Hematopoietic multipotent progenitor cell treated with erythropoietin and hydrocortisone succinate and interleukin-3 and kit ligand, for 8 days (in vitro differentiated cells): ENCODE results near the gene MAB21L3.

Experiments
- DNase-seq: peaks from one replicate; pipeline ENCODE4 v3.0.0-alpha.2; 2015

Gene MAB21L3

GRCh38 chr1:116166011-116166571 is 54.9 kb downstream of the MAB21L3 start:
- DNase-seq, result no peak

- DNase-seq, result no peak
These were observed 55.5 kb downstream of the MAB21L3 start for GRCh38 chr1:116166655-116167054.

- no peak for DNase-seq
These were observed 56.6 kb downstream of the MAB21L3 start for GRCh38 chr1:116167625-116168276.

DNA sequence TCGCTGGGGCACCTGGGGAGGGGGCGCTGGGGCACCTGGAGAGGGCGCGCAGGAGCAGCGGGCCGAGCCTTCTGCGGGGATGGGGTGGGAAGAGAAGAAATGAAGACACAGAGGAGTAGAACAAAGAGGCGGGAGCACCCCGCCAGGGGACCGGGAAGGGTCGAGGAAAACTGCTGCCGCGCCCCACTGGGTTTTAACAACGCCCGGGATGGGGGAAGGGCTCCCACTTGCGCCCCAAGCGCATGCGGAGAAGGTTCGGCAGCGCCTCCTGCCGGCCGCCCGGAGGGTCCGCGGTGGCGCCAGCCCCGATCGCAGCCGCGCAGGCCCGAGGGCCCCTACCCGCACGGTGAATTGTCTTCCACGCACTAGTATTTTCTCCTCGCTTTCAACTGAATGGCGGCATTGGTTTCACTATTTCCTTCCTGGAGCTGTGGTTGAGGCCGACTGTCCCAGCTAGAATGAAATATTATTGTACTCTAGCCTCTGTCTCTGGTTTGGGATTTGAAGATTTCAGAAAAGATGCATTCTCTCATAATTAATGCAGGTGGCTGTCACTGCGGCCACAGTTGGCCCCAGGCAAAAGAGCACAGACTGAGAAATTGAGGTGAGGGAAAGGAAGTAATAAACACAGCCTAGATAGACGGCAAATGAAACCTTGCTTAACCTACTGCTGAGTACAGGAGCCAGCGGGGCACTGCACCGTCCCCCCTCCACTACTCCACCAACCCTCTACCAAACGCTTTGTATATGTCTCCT is 57.3 kb downstream of the MAB21L3 start:
- DNase-seq, result peak; percentile 71

- no peak for DNase-seq
These were observed 58.7 kb downstream of the MAB21L3 start for GRCh38 chr1:116169898-116170297.

DNA sequence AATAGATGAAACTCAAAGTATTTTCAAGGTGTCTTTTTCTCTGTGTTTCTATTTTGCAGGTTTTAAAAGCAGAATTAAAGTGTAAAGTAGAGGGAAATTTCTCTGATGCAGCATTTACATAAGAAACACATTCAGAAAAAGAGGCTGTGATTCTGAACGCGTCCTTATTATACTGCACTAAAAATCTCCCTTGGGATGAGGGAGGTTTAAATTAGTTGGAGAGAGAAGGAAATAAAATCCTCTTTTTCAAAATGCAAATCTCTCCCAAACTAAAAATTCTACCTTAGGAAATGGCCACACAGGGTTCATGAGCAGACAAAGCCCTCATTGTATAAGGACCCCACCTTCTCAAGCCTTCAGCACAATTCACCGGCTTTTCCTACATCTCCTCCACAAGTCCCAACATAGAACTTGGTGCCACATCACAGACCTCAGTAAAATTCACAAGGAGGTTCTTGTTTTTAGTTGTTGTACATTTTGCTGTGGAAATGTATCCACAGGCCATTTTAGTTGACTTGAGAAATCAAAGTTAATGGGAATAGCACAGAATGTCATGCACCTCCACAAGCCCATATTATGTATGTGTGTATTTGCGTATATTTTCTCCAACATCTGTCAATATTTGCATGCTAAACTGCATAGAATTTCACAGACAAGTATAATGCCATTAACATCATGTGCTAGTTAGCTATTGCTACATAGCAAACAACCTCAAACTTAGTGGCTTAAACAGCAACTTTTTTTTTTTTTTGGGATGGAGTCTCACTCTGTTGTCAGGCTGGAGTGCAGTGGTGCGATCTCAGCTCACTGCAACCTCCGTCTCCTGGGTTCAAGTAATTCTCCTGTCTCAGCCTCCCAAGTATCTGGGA is 59.8 kb downstream of the MAB21L3 start:
- no peak for DNase-seq

- no peak for DNase-seq
These were observed 61.5 kb downstream of the MAB21L3 start for GRCh38 chr1:116172666-116173065.

DNA sequence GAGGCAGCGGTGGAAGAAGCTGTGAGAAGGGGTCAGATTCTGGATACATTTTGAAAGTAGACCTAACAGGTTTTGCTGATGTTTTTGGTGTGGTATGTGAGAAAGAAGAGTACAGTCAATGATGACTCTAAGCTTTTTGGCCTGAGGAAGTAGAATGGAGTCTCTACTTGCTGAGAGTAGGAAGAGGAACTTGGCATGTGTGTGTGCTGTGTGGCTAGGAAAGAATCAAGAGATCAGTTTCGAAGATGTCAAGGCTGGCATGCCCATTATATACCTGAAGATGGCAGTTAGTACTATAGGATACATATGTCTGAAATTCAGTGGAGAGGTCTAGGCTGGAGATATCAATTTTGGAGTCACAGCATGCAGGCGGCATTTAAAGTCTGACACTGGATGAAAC is 64.4 kb downstream of the MAB21L3 start:
- no peak for DNase-seq

DNA sequence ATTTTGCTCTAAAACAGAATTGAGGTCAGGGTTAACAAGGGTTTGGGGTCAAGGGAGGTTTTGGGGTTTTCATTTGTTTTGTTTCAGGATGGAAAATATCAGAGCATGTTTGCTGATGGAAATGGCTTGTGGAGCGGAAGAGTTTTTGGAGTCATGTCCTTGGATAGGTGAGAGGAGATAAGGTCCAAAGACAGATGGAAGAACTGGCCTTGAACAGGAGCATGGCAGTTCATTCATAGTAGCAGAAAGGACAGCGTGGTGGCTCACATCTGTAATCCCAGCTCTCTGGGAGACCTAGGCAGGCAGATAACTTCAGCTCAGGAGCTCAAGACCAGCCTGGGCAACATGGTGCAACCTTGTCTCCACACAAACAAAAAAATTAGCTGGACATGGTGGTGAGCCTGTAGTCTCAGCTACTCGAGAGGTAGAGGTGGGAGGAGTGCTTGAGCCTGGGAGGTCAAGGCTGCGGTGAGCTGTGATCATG is 65.1 kb downstream of the MAB21L3 start:
- DNase-seq, result no peak

DNA sequence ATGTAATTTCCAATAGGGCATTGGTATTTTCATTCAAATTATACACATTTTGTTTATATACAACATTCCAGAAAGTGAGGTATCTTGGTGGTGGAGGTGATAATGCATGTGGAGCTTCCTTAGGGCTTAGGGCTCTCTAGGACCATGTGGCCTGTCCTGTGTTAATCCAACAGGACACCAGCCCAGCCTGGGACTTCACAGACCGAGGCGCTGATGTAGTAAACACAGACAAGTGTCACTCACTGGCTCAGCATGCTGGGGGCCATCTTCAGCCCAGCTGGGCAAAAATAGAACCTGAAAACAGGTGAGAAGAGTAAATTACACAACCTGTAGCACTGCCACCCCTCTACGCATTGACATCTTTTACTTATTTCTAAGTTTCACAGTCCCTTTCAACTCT is 66.7 kb downstream of the MAB21L3 start:
- no peak for DNase-seq

- DNase-seq, result no peak
These were observed 67.6 kb downstream of the MAB21L3 start for GRCh38 chr1:116178837-116179236.

DNA sequence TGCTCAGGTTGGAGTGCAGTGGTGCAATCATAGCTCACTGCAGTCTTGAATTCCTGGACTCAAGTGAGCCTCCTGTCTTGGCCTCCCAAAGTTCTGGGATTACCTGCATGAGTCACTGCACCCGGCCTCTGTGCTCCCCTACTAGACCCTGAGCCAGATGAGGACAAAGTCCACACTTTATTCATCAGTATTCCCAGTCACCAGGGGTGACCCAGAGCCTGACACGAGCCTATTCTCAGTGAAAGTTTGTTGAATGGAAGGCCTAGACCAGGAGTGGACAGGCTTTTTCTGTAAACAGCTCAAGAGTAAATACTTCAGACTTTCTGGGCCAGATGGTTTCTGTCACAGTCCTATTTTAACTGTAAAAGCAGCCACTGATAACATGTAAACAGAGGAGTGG is 68.2 kb downstream of the MAB21L3 start:
- no peak for DNase-seq

DNA sequence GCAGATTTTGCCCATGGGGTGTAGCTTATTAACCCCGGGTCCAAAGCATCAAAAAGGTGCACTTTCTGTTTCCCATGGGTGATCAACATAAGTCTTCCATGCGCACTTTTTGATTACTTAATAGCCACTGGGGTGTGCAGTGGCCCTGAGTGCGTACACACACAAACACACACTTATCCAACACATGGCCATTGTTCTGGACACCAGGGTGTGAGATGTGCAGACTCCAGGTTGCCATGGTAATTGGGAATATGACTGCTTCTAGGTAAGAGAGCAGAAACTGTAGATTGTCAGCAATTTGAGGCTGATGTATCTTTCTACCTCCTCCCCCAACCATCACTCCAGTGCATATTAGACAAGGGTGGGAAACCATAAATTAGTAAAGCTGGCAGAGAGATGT is 68.8 kb downstream of the MAB21L3 start:
- DNase-seq, result no peak

DNA sequence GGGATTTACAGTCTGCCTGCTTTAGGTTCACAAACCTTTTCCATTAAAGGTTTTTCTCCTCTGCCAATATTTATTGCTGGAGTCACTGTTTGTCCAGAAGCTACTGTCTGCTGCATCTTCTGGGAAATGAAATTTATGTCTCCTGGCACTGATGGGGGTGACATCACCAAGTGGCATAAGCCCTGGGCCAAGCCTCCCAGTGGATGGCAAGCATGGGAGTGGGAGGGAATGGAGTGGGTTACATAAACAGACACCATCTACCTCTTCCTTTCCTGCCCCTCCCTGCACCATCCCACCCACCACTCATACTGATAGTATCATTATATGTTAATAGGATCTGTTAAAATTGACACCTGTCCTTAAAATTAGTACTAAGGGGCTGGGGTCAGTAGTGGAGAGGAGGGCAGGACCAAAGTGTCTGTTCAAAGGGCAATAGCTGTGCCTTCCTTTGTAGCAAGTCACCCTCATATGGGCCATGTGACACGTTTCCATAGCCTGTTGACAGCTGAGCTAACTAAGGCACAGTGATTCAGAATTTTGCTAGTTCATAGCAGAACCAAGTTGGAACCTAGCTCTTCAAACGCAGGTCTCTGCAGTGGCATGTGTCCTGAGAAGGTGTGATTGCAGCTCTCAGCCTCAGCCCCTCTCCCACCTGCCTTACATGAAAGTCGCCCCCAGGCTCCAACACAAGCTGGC is 71.0 kb downstream of the MAB21L3 start:
- DNase-seq, result no peak
